Pancreas (tissue), 10 donors: ENCODE measurements around the gene YBX2. TPM values are rescaled to one million over a fixed set of nuclear protein-coding genes. Genes with fewer than 3 reads are reported as not detected.
A peak's percentile ranks its signal among the peaks of the same experiment; 100 is the strongest.

Experiments
- ATAC-seq, 4 donors: fragments of 200-7000 bp; cut with Tn5 transposase; one replicate each; pipeline versions ENCODE4 v1.8.0 to v1.9.1; 2020; ENCODE audit warnings: mild to moderate bottlenecking in 4 of 4, moderate library complexity in 4 of 4
- DNase-seq, 6 donors: peaks; one replicate each; pipeline ENCODE4 v3.0.0-alpha.2; 2020
- FAIRE-seq: peaks from 2 replicates; lab custom pipeline; 2012; peaks lifted over from hg19 to GRCh38; lab: Jason Lieb, UNC
- H3K27ac ChIP-seq, 4 donors: fragments of 200-600 bp; sonication (generic); 1 replicate in 3 of 4; 2 replicates in 1 of 4; pipeline versions ENCODE4 v1.5.0 to v1.8.0; 2020
- H3K27me3 ChIP-seq, 4 donors: fragments of 200-600 bp; one replicate each; pipeline ENCODE4 v1.8.0; 2021
- H3K36me3 ChIP-seq, 3 donors: fragments of 200-600 bp; sonication (generic) in 1 of 3; one replicate each; pipeline versions ENCODE4 v1.5.0 to v1.8.0; 2020 to 2021
- H3K4me1 ChIP-seq, 3 donors: fragments of 200-600 bp; one replicate each; pipeline ENCODE4 v1.8.0; 2021
- H3K4me3 ChIP-seq, 4 donors: fragments of 200-600 bp; sonication (generic) in 2 of 4; one replicate each; pipeline versions ENCODE4 v1.5.0 to v1.8.0; 2020 to 2021
- H3K9me3 ChIP-seq, 4 donors: fragments of 200-600 bp; one replicate each; pipeline ENCODE4 v1.8.0; 2021
- CTCF ChIP-seq, 4 donors: fragments of 200-600 bp; sonication (generic) in 3 of 4; IDR thresholded peaks; one replicate each; pipeline versions ENCODE4 v1.5.0 to v1.8.0; 2021; ENCODE audit warnings: antibody characterized with exemption in 4 of 4
- WGBS, 2 donors: extraction: QIAGEN DNeasy Blood & Tissue Kit; methylation state at CpG; one replicate each; pipeline ENCODE4 v1.1.7; 2013; 5-methylcytosine and 5-hydroxymethylcytosine counted together
- intact Hi-C, 3 donors: fragments of 100-400 bp; cut with DNase I; formaldehyde crosslinking; loops; one replicate each; pipeline versions ENCODE4 v1.11.1 to v1.14.2; 2022
- polyA plus RNA-seq, 2 donors: library from polyadenylated mRNA; stranded (reverse); fragments of 200-250 nt; gene quantifications; one replicate each; pipeline ENCODE4 v1.2.3, GENCODE V29; 2013
- total RNA-seq, 6 donors: library from RNA; stranded (reverse); fragmentation: NEBNext Ultra II Directional in 4 of 6; extraction: Animal tissue kit (Norgen Biotek cat#: 25700) in 4 of 6; gene quantifications; one replicate each; pipeline versions ENCODE4 v1.2.1 to v1.2.4, GENCODE V29; 2021 to 2023
- donor health status: healthy with polysubstance abuse.
- donor health status: DM: no; HTN: no; CAD: no; lungs with moderate emphysema.
- donor health status: DM: no; HTN: no; CAD: no.
- donor health status: control.
- donor health status: control.
- donor health status: Bipolar disorder and iron deficiency.
- donor health status: DM: yes; HTN: yes; CAD: no.
- donor health status: DM: no; HTN: no; CAD: no.
- donor health status: DM: no; HTN: no; CAD: no.
- donor health status: DM: yes; HTN: yes; CAD: no.

Gene YBX2
- total and polyA plus RNA-seq, 8 donors = 0.12 to 1.2 (median 0.41) TPM

GRCh38 chr17:7330638-7331015 is 36.2 kb upstream of the YBX2 start:
- no peak for ATAC-seq
- DNase-seq = peak in 3 of 6 donors; percentile 22 to 81 (median 26)
- Histone ChIP-seq H3K4me1 (peaks cover 0 to 11% (median 4%) of the 10 kb centered on the region in 3 donors), H3K27me3 (no peaks in the 10 kb centered on the region), H3K4me3 (peak overlapping the region in 3 of 4 donors; percentile 95 to 98 (median 98)), H3K27ac (peak overlapping the region in 3 of 4 donors; percentile 71 to 91 (median 90)), H3K9me3 (no peaks in the 10 kb centered on the region), H3K36me3 (no peaks in the 10 kb centered on the region)
- no peak for TF ChIP-seq CTCF (IDR thresholded peaks at IDR 0.05)
- no peak for FAIRE-seq
- intact Hi-C loops = no loop called here
- WGBS, 2 donors = 53 to 54% methylated on average over 13 of the region's 13 CpGs

GRCh38 chr17:7329997-7330637 is 35.7 kb upstream of the YBX2 start:
- Histone ChIP-seq H3K27ac (peak overlapping the region; percentile 71 to 91 (median 82)), H3K9me3 (no peaks in the 10 kb centered on the region), H3K36me3 (no peaks in the 10 kb centered on the region), H3K4me3 (peak overlapping the region; percentile 87 to 98 (median 96)), H3K27me3 (no peaks in the 10 kb centered on the region), H3K4me1 (peaks cover 0 to 11% (median 4%) of the 10 kb centered on the region in 3 donors)
- intact Hi-C loops = no loop called here
- peak; percentile 36 to 72 (median 62) for ATAC-seq
- TF ChIP-seq CTCF (IDR thresholded peaks at IDR 0.05) = no peak
- 1% methylated on average over 33 to 34 of the region's 34 CpGs for WGBS, 2 donors
- DNase-seq = peak; percentile 55 to 86 (median 78)
- no peak for FAIRE-seq

- H3K27me3 ChIP-seq = no peaks in the 10 kb centered on the region
- peak; percentile 89 to 93 (median 90) for ATAC-seq
- FAIRE-seq = peak; percentile 81
- peak; percentile 93 to 99 (median 98) for DNase-seq
- 0% methylated on average over 42 to 43 of the region's 43 CpGs for WGBS, 2 donors
- H3K4me3 ChIP-seq = peak overlapping the region; percentile 87 to 98 (median 96)
- peaks cover 0 to 11% (median 4%) of the 10 kb centered on the region in 3 donors for H3K4me1 ChIP-seq
- peak overlapping the region; percentile 71 to 91 (median 82) for H3K27ac ChIP-seq
- H3K36me3 ChIP-seq = no peaks in the 10 kb centered on the region
- intact Hi-C loops = no loop called here
- no peak for TF ChIP-seq CTCF (IDR thresholded peaks at IDR 0.05)
- no peaks in the 10 kb centered on the region for H3K9me3 ChIP-seq
Measured at GRCh38 chr17:7329374-7329996, 35.0 kb upstream of the YBX2 start.

- DNase-seq (no peak), ATAC-seq (peak in 3 of 4 donors; percentile 21 to 39 (median 26))
Measured at GRCh38 chr17:7328840-7329373, 34.5 kb upstream of the YBX2 start, which contains the start of gene NEURL4. TSS of gene NEURL4 (minus strand) at chr17:7329335. CDS start at chr17:7329312, 23 bp downstream.

More at GRCh38 chr17:7328840-7329373, 34.5 kb upstream of the YBX2 start, which contains the start of gene NEURL4:
- Histone ChIP-seq H3K9me3 (no peaks in the 10 kb centered on the region), H3K36me3 (peaks cover 0 to under 1% (median 0%) of the 10 kb centered on the region in 3 donors), H3K4me1 (peaks cover 0 to 11% (median 4%) of the 10 kb centered on the region in 3 donors), H3K27me3 (no peaks in the 10 kb centered on the region), H3K4me3 (peak within 1 kb of the TSS; percentile 87 to 98 (median 96)), H3K27ac (peak within 1 kb of the TSS; percentile 71 to 91 (median 82))
- 0 to 1% methylated on average over 49 to 50 of the region's 50 CpGs for WGBS, 2 donors
- intact Hi-C loops = no loop called here
- no peak for FAIRE-seq
- no peak for TF ChIP-seq CTCF (IDR thresholded peaks at IDR 0.05)
